OCI-LY3 (cell line): ENCODE measurements around the gene NPFF.

Experiments used
- EZH2phosphoT487 ChIP-seq: fragments of 200-600 bp; shearing (Covaris generic); IDR thresholded peaks from 2 replicates; pipeline ENCODE4 v1.6.1; 2018; ENCODE audit warnings: antibody characterized with exemption, mixed run types, low read depth
- TF ChIP-seq, protein P1 (sequence below): fragments of 200-600, 300-600 bp; sonication (generic); IDR thresholded peaks from 2 replicates; pipeline ENCODE4 v1.5.1; 2014; ENCODE audit warnings: antibody characterized with exemption, low read length, low read depth

DNA sequence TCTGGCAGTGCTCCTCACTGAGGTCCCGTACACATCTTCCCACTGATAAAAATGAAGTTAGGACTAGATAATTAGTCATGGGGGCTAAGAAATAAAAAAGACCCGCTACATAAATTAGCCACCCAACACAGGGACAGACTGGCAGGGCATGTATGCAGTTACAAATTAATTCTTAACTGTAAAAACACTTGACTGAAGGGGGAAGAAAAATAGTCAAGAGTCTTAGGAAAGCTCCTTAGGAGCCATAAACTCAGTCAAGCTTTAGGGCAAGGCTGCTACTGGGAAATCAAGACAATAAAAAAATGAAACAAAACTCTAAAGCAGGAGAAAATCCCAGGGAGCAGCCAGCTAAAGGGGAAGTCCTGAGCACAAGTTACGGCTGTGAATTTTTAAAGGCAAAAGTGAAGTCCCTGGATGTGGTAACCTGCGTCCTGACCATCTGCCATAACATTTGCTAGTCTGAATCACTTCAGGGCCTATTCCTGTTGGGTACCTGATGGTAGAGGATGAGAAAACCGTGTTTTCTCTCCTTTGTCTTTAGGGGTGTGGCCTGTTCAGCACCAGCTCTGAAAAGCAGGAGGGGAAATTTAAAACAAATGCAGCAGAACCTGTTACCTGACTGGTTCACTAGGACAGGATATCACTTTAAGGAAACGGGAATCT is 7.5 kb upstream of the NPFF start:
- TF ChIP-seq EZH2phosphoT487 = no peak
- TF ChIP-seq, protein P1, sequence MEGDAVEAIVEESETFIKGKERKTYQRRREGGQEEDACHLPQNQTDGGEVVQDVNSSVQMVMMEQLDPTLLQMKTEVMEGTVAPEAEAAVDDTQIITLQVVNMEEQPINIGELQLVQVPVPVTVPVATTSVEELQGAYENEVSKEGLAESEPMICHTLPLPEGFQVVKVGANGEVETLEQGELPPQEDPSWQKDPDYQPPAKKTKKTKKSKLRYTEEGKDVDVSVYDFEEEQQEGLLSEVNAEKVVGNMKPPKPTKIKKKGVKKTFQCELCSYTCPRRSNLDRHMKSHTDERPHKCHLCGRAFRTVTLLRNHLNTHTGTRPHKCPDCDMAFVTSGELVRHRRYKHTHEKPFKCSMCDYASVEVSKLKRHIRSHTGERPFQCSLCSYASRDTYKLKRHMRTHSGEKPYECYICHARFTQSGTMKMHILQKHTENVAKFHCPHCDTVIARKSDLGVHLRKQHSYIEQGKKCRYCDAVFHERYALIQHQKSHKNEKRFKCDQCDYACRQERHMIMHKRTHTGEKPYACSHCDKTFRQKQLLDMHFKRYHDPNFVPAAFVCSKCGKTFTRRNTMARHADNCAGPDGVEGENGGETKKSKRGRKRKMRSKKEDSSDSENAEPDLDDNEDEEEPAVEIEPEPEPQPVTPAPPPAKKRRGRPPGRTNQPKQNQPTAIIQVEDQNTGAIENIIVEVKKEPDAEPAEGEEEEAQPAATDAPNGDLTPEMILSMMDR = no peak
